Smooth muscle cell (in vitro differentiated cells): ENCODE results near the gene PDCD1LG2. TPM values are rescaled to one million over a fixed set of nuclear protein-coding genes. Genes with fewer than 3 reads are reported as not detected.
"Not testable (repeated sequence)": the region's sequence is repeated elsewhere in the genome, so short reads cannot be mapped to it uniquely, and the experiment has no call there.

Experiments
- DNase-seq: peaks from one replicate; lab custom pipeline; 2025; ENCODE audit not compliant: unreplicated experiment; lab: John Stamatoyannopoulos, UW
- H2AFZ ChIP-seq: fragments of 200-600 bp; sonication (generic); 2 replicates; pipeline ENCODE4 v1.6.0; 2016; ENCODE audit warnings: antibody characterized with exemption, low read depth, mild to moderate bottlenecking
- H3F3A ChIP-seq: fragments of 200-600 bp; sonication (generic); 2 replicates; pipeline ENCODE4 v1.6.0; 2017; ENCODE audit warnings: antibody characterized with exemption, low read depth
- H3K27ac ChIP-seq: fragments of 200-600 bp; sonication (generic); 2 replicates; pipeline ENCODE4 v1.5.1; 2016; ENCODE audit warnings: low read depth, mild to moderate bottlenecking
- H3K27me3 ChIP-seq: fragments of 200-600 bp; sonication (generic); 2 replicates; pipeline ENCODE4 v1.6.1; 2016; ENCODE audit warnings: low read depth, mild to moderate bottlenecking
- H3K36me3 ChIP-seq: fragments of 200-600 bp; sonication (generic); 2 replicates; pipeline ENCODE4 v1.5.1; 2016; ENCODE audit warnings: low read depth
- H3K4me1 ChIP-seq: fragments of 200-600 bp; sonication (generic); 2 replicates; pipeline ENCODE4 v1.5.1; 2016; ENCODE audit warnings: low read depth
- H3K4me2 ChIP-seq: fragments of 200-600 bp; sonication (generic); 2 replicates; pipeline ENCODE4 v1.6.0; 2016; ENCODE audit warnings: mild to moderate bottlenecking
- H3K4me3 ChIP-seq: fragments of 200-600 bp; sonication (generic); 2 replicates; pipeline ENCODE4 v1.5.1; 2016; ENCODE audit warnings: mild to moderate bottlenecking
- H3K79me2 ChIP-seq: fragments of 200-600 bp; sonication (generic); 2 replicates; pipeline ENCODE4 v1.6.0; 2016; ENCODE audit warnings: low read depth, mild to moderate bottlenecking
- H3K9ac ChIP-seq: fragments of 200-600 bp; sonication (generic); 2 replicates; pipeline ENCODE4 v1.6.0; 2016; ENCODE audit warnings: low read depth
- H3K9me3 ChIP-seq: fragments of 200-600 bp; sonication (generic); replicated peaks from 2 replicates; pipeline ENCODE4 v1.5.1; 2016; ENCODE audit warnings: low read depth
- H4K20me1 ChIP-seq: fragments of 200-600 bp; sonication (generic); 2 replicates; pipeline ENCODE4 v1.6.0; 2016; ENCODE audit warnings: low read depth
- CTCF ChIP-seq: fragments of 200-600 bp; sonication (generic); IDR thresholded peaks from 2 replicates; pipeline ENCODE4 v1.5.1; 2017; ENCODE audit warnings: borderline replicate concordance, mild to moderate bottlenecking, antibody characterized with exemption; ENCODE audit not compliant: insufficient read depth, poor library complexity, severe bottlenecking
- WGBS: methylation state at CpG from one replicate; pipeline ENCODE4 v1.1.7; 2016; ENCODE audit warnings: low lambda C conversion rate; 5-methylcytosine and 5-hydroxymethylcytosine counted together
- polyA plus RNA-seq: library from polyadenylated mRNA; unstranded; fragments of >200 nt; fragmentation: Nextera tagmentation; extraction: Ambion mirVana; gene quantifications from 2 replicates; pipeline ENCODE4 v1.2.1, GENCODE V29; 2016
- total RNA-seq: library from RNA; depleted of rRNA; stranded (reverse); fragments of >200 nt; gene quantifications from 2 replicates; pipeline ENCODE4 v1.2.3, GENCODE V29; 2014

The PDCD1LG2 gene
- total and polyA plus RNA-seq, 2 experiments from 2014 or later, result 10.0 to 11.6 TPM

GRCh38 chr9:5489630-5490490 is 20.5 kb upstream of the PDCD1LG2 start:
- Histone ChIP-seq H3K27me3 (no peaks in the 10 kb centered on the region), H3K4me3 (no peak overlapping the region), H3K4me2 (no peak overlapping the region), H3K79me2 (no peaks in the 10 kb centered on the region), H3F3A (no peaks in the 10 kb centered on the region), H3K36me3 (no peaks in the 10 kb centered on the region), H3K27ac (no peak overlapping the region), H2AFZ (no peak overlapping the region), H3K9me3 (no peaks in the 10 kb centered on the region), H3K4me1 (no peaks in the 10 kb centered on the region), H3K9ac (no peak overlapping the region), H4K20me1 (no peaks in the 10 kb centered on the region)
- DNase-seq, result no peak
- 90% methylated on average over 9 of the region's 9 CpGs for WGBS
- TF ChIP-seq CTCF, result no peak

- 100% methylated on average over 1 of the region's 1 CpG for WGBS
These were observed 17.2 kb upstream of the PDCD1LG2 start for GRCh38 chr9:5492965-5493678.

GRCh38 chr9:5493679-5494511 is 16.4 kb upstream of the PDCD1LG2 start:
- no peaks in the 10 kb centered on the region for H3F3A ChIP-seq
- no peak overlapping the region for H3K4me3 ChIP-seq
- no peak overlapping the region for H3K4me2 ChIP-seq
- TF ChIP-seq CTCF, result no peak
- no peaks in the 10 kb centered on the region for H4K20me1 ChIP-seq
- no peak overlapping the region for H3K27ac ChIP-seq
- H3K79me2 ChIP-seq, result no peaks in the 10 kb centered on the region
- no peaks in the 10 kb centered on the region for H3K9me3 ChIP-seq
- no peaks in the 10 kb centered on the region for H3K36me3 ChIP-seq
- H3K9ac ChIP-seq, result no peak overlapping the region
- 76% methylated on average over 8 of the region's 8 CpGs for WGBS
- H3K27me3 ChIP-seq, result no peaks in the 10 kb centered on the region
- DNase-seq, result no peak
- no peaks in the 10 kb centered on the region for H3K4me1 ChIP-seq
- H2AFZ ChIP-seq, result no peak overlapping the region

More at GRCh38 chr9:5492965-5493678, 17.2 kb upstream of the PDCD1LG2 start:
- H2AFZ ChIP-seq, result no peak overlapping the region
- no peaks in the 10 kb centered on the region for H3K79me2 ChIP-seq
- no peaks in the 10 kb centered on the region for H3K27me3 ChIP-seq
- H3F3A ChIP-seq, result no peaks in the 10 kb centered on the region
- no peak for DNase-seq
- no peak overlapping the region for H3K4me2 ChIP-seq
- no peak overlapping the region for H3K4me3 ChIP-seq
- no peak overlapping the region for H3K9ac ChIP-seq
- no peaks in the 10 kb centered on the region for H3K36me3 ChIP-seq
- no peak for TF ChIP-seq CTCF
- H4K20me1 ChIP-seq, result no peaks in the 10 kb centered on the region
- no peaks in the 10 kb centered on the region for H3K9me3 ChIP-seq
- H3K4me1 ChIP-seq, result no peaks in the 10 kb centered on the region
- H3K27ac ChIP-seq, result no peak overlapping the region

- not testable (repeated sequence) for H3K9me3 ChIP-seq, H3K4me3 ChIP-seq, H3K9ac ChIP-seq, H2AFZ ChIP-seq, H3K4me1 ChIP-seq, H3K27ac ChIP-seq, H3K4me2 ChIP-seq, H3K36me3 ChIP-seq, DNase-seq, H3K79me2 ChIP-seq, H3F3A ChIP-seq, H3K27me3 ChIP-seq, H4K20me1 ChIP-seq
- 94% methylated on average over 3 of the region's 3 CpGs for WGBS
These were observed 15.6 kb upstream of the PDCD1LG2 start for GRCh38 chr9:5494765-5495164.
